GM12872 (cell line): ENCODE data around the gene NOP9.
A peak's percentile ranks its signal among the peaks of the same experiment; 100 is the strongest.

Experiments used
- TF ChIP-seq, protein P1 (sequence below): IDR thresholded peaks from 3 replicates; pipeline ENCODE4 v1.5.1; 2011; ENCODE audit warnings: low read depth, mild to moderate bottlenecking, low read length, moderate library complexity; ENCODE audit not compliant: insufficient read depth

NOP9 gene

DNA sequence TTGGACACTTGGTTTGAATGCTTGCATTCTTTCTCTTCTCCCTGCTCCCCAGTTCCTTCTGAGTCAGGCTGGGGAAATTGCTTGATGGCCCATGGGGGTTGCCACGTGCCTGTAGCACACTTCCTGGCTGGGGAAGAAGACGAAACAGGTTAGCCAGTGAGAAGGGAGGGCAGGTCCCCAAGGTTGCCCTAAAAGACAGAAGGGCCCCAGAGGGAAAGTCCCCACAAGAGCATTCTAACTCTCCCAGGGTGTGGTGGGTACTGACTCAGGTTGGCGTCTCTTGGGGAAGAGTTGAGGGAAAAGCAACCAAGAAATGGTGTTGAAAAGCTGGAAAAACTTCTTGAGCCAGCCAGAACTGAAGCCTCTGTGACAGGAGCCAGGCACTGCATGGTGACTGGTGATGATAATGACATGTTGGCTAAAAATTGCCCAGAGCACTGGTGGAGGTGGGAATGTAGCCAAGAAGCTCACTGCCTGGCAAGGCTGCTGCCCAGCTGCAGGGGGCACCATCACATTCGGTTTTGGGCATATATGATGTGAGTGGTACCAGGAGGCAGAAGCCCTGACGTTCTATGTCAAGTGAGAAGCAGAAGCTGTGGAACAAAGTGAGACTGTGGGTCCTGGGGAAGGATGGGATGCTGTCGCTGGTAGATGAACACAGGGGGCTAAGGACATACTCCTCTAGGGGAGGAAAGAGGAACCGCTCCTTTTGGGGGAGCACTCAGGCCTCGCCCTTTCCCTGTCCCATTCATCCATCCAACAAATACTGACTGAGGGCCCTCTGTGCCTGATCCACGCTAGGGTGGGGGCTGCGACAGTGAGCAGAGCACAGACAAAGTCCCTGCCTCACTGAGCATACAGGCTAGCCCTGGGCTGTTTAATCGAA is 20.1 kb upstream of the NOP9 start:
- TF ChIP-seq, protein P1, sequence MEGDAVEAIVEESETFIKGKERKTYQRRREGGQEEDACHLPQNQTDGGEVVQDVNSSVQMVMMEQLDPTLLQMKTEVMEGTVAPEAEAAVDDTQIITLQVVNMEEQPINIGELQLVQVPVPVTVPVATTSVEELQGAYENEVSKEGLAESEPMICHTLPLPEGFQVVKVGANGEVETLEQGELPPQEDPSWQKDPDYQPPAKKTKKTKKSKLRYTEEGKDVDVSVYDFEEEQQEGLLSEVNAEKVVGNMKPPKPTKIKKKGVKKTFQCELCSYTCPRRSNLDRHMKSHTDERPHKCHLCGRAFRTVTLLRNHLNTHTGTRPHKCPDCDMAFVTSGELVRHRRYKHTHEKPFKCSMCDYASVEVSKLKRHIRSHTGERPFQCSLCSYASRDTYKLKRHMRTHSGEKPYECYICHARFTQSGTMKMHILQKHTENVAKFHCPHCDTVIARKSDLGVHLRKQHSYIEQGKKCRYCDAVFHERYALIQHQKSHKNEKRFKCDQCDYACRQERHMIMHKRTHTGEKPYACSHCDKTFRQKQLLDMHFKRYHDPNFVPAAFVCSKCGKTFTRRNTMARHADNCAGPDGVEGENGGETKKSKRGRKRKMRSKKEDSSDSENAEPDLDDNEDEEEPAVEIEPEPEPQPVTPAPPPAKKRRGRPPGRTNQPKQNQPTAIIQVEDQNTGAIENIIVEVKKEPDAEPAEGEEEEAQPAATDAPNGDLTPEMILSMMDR = peak; percentile 67

DNA sequence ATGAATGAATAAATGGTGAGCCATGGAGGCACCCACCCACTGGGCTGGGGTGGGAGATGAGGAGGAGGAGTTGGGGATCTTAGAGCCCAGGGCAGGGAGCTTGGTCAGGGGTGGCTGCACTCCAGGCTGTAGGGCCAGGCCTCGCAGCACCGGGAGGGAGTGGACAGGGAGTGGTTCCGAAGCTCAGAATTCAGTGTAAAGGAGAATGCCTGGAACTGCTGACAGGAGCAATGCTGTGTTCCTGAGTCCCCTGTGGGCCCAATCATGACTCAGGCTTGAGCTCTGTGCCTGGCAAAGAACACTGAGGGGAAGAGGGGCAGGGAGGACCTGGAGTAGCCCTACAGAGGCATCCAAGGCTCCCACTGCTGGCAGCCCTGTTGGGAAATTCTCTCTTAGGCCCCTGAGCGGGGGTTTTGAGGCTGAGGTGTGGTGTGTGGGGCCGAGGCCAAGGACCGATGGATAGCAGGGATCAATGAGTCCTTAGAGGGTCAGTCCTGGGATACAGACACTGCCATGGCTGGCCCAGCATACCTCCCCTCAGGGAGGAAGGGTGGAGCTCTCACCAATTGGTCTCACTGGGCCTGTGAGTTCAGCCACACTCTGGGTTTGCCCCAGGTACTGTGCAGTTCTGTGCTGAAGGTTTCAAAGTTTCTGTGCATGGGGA is 18.7 kb upstream of the NOP9 start:
- TF ChIP-seq, protein P1 = no peak

DNA sequence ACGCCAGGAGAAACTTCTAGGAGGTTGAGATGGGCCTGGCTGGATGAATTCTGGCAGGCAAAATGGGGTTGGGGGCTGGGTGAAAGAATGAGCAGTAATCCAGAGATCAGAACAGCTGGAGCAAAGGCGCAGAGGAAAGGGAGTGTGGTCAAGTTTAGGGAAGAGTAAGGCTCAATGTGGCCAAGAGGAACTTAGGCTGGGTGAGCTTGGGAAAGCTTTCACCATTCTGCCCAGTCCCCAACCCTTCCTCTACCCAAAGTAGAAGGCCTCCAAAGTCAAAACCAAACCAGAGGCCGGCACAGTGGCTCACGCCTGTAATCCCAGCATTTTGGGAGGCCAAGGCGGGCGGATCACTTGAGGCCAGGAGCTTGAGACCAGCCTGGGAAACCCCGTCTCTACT is 18.0 kb upstream of the NOP9 start:
- TF ChIP-seq, protein P1 = no peak

DNA sequence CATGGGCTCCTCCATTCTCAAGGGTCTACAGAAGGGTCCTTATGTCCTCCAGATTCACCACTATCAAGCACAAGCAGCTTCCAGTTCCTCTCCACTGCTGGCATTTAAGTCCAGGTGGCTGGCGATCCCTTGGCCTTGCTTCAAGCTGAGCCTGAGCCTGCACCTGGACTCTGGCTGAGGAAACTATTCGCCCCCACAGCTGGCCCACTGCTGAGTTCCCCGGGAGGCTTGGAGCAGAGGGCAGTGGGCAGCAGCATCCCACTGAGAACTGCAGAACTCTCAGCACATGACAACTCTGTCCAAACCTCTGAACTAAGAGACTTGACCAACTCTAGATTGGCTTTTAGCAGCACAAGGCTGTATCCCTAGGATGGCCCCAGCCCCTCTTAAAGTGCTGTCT is 16.9 kb upstream of the NOP9 start:
- TF ChIP-seq, protein P1 = no peak

DNA sequence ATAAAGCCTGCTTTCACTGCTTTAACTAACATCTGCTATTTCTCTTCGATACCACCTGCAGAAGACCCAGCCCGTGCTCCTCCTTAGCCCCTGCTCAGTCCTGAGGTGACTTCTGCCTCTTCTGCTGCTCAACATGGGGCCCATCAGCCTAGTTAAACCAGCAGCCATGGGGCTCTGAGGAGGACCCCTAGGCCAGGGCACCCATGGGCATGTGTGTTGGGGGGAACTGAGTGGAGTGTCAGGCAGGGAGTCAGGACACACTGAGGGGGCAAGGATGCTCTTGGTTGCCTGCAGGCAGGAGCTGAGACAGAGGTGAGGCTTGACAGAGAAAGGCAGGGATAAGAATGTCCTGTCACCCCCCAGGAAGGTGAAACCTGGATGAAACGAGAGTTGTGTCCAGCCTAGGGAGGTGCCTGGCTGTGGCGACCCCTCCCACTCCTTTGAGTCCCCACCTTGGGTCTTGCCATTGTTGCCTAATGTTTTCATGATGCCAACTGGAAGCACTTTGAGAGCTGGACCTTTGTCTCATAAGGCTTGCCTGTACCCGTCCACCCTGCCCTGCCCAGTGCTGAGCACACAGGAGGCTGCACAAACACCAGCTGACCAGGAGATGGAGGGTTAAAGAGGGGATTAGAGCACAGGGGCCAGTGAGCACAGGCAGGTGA is 15.7 kb upstream of the NOP9 start:
- TF ChIP-seq, protein P1 = no peak

DNA sequence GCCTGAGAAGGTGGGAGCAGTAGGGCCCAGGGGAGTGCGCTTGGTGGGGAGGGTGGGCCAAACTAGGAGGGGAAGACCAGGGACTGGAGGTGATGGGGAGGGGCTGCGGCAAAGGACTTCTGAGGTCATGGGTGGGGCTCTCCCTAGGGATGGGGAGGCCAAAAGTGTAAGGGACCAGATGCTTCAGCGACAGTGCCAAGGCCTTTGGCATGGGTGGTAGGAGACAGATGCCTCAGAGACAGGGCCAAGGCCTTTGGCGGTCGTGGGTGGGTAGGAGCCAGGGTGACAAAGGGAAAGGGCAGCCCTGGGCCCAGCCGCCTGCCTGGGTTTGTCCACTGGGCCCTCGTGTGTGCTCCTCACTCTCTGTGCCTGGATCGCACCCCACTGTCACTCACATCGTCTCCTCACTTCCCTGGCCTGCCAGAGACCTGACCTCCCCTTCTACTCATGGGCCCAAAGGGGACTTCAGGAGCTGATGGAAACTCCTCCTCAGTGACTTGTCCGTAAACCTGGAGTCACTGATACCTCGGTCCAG is 15.1 kb upstream of the NOP9 start:
- TF ChIP-seq, protein P1 = no peak

DNA sequence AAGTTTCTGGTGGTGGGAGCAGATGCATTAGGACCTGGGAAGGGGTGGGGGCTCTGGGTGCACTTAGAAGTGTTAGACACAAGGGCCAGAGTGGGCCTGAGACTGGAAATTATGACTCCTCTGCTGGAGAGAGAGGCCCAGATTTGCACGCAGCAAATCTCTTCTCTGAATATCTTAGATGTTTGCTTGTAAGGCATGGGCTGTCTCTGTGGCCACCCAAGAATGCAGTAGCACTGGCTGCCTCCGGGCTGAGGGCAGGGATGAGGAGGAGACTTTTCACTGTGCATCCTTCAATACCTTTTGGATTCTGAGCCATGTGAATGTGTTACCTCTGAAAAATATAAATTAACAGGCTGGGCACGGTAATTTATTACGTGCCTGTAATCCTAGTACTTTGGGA is 14.3 kb upstream of the NOP9 start:
- TF ChIP-seq, protein P1 = no peak
